Loucy (cell line): ENCODE measurements around the gene NEURL4.

Experiments used
- H2AFZ ChIP-seq: fragments of 200-600 bp; sonication (generic); 2 replicates; pipeline ENCODE4 v1.6.0; 2016; ENCODE audit warnings: antibody characterized with exemption, mild to moderate bottlenecking, low read length, moderate library complexity
- H3F3A ChIP-seq: fragments of 200-600 bp; 2 replicates; pipeline ENCODE4 v1.6.0; 2016; ENCODE audit warnings: antibody characterized with exemption, low read depth, mild to moderate bottlenecking
- H3K27me3 ChIP-seq: fragments of 200-600 bp; sonication (generic); 2 replicates; pipeline ENCODE4 v1.6.1; 2014; ENCODE audit warnings: low read length, mild to moderate bottlenecking; ENCODE audit not compliant: insufficient read depth, poor library complexity, severe bottlenecking
- H3K36me3 ChIP-seq: fragments of 200-600 bp; sonication (generic); 2 replicates; pipeline ENCODE4 v1.6.1; 2016; ENCODE audit warnings: low read length; ENCODE audit not compliant: insufficient read depth
- H3K4me1 ChIP-seq: fragments of 200-600 bp; sonication (generic); 2 replicates; pipeline ENCODE4 v1.5.1; 2014; ENCODE audit warnings: low read length, mild to moderate bottlenecking; ENCODE audit not compliant: insufficient read depth, poor library complexity, severe bottlenecking
- H3K4me2 ChIP-seq: fragments of 200-600 bp; sonication (generic); 2 replicates; pipeline ENCODE4 v1.6.0; 2014; ENCODE audit warnings: antibody characterized with exemption, low read length, low read depth, mild to moderate bottlenecking; ENCODE audit not compliant: poor library complexity, severe bottlenecking
- H3K4me3 ChIP-seq: fragments of 200-600 bp; sonication (generic); 2 replicates; pipeline ENCODE4 v1.5.1; 2014; ENCODE audit warnings: low read length, mild to moderate bottlenecking, mixed read lengths; ENCODE audit not compliant: poor library complexity, severe bottlenecking
- H3K79me2 ChIP-seq: fragments of 200-600 bp; sonication (generic); 2 replicates; pipeline ENCODE4 v1.6.1; 2014; ENCODE audit warnings: low read length; ENCODE audit not compliant: insufficient read depth
- H3K9ac ChIP-seq: fragments of 200-600 bp; sonication (generic); 2 replicates; pipeline ENCODE4 v1.6.0; 2014; ENCODE audit warnings: mild to moderate bottlenecking, low read depth, low read length, moderate library complexity; ENCODE audit not compliant: poor library complexity, severe bottlenecking
- H3K9me2 ChIP-seq: fragments of 200-600 bp; sonication (generic); replicated peaks from 2 replicates; pipeline ENCODE4 v1.6.1; 2016; ENCODE audit warnings: low read depth, low read length, mixed read lengths
- H3K9me3 ChIP-seq: fragments of 200-600 bp; sonication (generic); 2 replicates; pipeline ENCODE4 v1.6.1; 2014; ENCODE audit warnings: mild to moderate bottlenecking, antibody characterized with exemption, low read length, low read depth; ENCODE audit not compliant: insufficient read depth
- H4K20me1 ChIP-seq: fragments of 200-600 bp; sonication (generic); 2 replicates; pipeline ENCODE4 v1.6.0; 2014; ENCODE audit warnings: antibody characterized with exemption, low read length, mild to moderate bottlenecking; ENCODE audit not compliant: insufficient read depth, poor library complexity, severe bottlenecking
- EZH2phosphoT487 ChIP-seq: fragments of 200-600 bp; IDR thresholded peaks from 2 replicates; pipeline ENCODE4 v1.6.1; 2018; ENCODE audit warnings: antibody characterized with exemption, mild to moderate bottlenecking, moderate library complexity, borderline replicate concordance
- TF ChIP-seq, protein P1 (sequence below): fragments of 200-600 bp; sonication (generic); conservative IDR thresholded peaks from 2 replicates; pipeline ENCODE4 v1.5.1; 2014; ENCODE audit warnings: mild to moderate bottlenecking, antibody characterized with exemption, low read length

NEURL4 gene

DNA sequence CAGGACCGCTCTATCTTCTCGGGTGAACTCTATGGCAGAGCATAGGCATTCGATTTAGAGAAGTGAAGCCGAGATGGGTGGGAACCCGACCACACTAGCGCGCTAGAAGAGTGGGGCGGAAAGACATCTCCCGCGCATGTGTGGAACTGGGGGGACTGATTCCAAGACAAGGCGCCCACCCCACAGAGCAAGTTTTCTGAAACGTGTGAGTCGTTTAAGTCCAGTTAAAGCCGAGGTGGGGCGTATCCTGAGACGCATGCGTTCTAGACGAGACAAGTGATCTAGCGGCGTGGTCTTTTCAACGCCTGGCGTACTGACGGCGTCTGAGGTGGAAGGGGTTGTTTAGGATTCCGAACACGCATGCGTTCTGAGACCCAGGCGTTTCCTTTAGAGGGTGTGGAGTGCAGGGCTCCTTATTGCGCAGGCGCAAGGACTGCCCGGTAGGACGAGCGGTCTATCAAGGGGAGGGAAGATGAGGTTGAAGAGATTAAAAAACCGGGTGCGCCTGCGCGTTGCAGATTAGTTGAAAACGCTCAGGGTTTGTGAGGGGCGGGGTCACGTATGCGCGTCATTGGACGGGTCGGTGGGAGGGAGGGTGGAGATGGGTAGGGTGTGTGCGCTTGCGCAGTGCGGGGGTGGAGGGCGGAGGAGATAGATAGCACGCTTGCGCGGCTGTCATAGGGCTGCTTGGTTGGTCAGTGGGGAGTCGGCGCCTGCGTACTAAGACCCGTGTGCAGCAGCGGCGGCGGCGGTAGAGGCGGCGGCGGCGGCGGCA is 22.0 kb downstream of the NEURL4 start, which contains the start of gene EIF5A:
TSS of gene EIF5A (plus strand) at position 718 of the 775 bp plus-strand sequence. CDS start 2,008 bp downstream, outside the sequence.
- Histone ChIP-seq H3K79me2 (peaks cover 45% of the 10 kb centered on the region), H2AFZ (peak within 1 kb of the TSS; percentile 66), H3K9me3 (no peaks in the 10 kb centered on the region), H3K4me1 (peaks cover 21% of the 10 kb centered on the region), H3K36me3 (peaks cover 27% of the 10 kb centered on the region), H4K20me1 (peaks cover 40% of the 10 kb centered on the region), H3K27me3 (peaks cover 12% of the 10 kb centered on the region), H3K4me3 (peak within 1 kb of the TSS; percentile 93), H3K9ac (peak within 1 kb of the TSS; percentile 99), H3K4me2 (peak within 1 kb of the TSS; percentile 99), H3K9me2 (no peaks in the 10 kb centered on the region), H3F3A (peaks cover 13% of the 10 kb centered on the region)
- TF ChIP-seq, protein P1, sequence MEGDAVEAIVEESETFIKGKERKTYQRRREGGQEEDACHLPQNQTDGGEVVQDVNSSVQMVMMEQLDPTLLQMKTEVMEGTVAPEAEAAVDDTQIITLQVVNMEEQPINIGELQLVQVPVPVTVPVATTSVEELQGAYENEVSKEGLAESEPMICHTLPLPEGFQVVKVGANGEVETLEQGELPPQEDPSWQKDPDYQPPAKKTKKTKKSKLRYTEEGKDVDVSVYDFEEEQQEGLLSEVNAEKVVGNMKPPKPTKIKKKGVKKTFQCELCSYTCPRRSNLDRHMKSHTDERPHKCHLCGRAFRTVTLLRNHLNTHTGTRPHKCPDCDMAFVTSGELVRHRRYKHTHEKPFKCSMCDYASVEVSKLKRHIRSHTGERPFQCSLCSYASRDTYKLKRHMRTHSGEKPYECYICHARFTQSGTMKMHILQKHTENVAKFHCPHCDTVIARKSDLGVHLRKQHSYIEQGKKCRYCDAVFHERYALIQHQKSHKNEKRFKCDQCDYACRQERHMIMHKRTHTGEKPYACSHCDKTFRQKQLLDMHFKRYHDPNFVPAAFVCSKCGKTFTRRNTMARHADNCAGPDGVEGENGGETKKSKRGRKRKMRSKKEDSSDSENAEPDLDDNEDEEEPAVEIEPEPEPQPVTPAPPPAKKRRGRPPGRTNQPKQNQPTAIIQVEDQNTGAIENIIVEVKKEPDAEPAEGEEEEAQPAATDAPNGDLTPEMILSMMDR = no peak
- no peak for TF ChIP-seq EZH2phosphoT487

DNA sequence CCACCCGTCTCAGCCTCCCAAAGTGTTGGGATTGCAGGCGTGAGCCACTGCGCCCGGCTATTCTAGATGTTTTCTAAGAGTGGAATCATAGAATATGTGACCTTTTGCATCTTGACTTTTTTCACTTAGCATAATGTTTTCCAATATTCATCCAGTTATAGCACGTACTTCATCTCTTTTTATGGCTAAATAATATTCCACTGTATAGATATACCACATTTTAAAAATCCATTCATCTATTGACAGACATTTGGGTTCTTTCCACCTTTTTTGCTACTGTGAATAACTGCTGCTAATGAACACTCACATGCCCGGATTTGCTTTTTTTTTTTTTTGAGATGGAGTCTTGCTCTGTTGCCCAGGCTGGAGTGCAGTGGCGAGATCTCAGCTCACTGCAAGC is 25.0 kb downstream of the NEURL4 start:
- Histone ChIP-seq H3K27me3 (peaks cover 12% of the 10 kb centered on the region), H3K9me2 (no peaks in the 10 kb centered on the region), H3K4me2 (no peak overlapping the region), H2AFZ (no peak overlapping the region), H3F3A (peaks cover 13% of the 10 kb centered on the region), H3K9ac (no peak overlapping the region), H3K9me3 (no peaks in the 10 kb centered on the region), H3K79me2 (peaks cover 18% of the 10 kb centered on the region), H3K4me1 (peaks cover 2% of the 10 kb centered on the region), H3K36me3 (0 out of 2 replicates have a peak, but pooled peaks cover under 1% of the 10 kb centered on the region), H4K20me1 (peaks cover 12% of the 10 kb centered on the region), H3K4me3 (no peak overlapping the region)
- TF ChIP-seq, protein P1 = no peak
- no peak for TF ChIP-seq EZH2phosphoT487

DNA sequence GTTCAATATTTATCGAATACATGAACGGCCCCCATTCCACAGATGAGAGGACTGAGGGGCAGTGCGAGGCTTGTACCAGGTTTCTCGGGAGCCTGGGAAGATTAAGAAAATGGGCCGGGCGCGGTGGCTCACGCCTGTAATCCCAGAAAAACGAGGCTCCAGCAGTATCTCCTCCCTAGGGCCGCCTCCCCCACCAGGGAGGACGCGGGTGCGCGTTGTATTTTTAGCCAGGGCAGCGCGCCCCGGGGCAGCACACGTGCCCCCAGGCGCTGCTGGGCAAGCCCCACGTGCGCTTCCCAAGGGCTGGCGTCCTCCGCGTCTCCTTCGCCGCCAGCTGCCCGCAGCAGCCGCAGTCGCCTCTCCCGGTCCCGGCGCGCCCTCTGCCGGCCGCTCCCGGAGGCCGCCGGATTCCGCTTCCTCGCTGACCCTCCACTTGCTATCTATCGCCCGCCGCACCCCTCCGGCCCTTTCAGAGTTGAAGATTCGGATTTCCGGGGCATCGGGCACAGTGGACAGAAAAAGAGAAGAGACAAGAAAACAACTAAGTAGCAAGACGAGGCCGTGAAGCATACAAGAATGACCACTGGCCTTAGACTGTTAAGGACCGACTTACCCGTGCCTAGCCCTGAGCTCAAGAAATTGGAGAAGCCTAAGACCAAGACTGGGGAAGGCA is 32.8 kb downstream of the NEURL4 start:
- Histone ChIP-seq H3K4me3 (peak overlapping the region; percentile 54), H3K9me3 (no peaks in the 10 kb centered on the region), H3K9me2 (no peaks in the 10 kb centered on the region), H2AFZ (peak overlapping the region; percentile 97), H3K36me3 (no peaks in the 10 kb centered on the region), H3K79me2 (no peaks in the 10 kb centered on the region), H3F3A (no peaks in the 10 kb centered on the region), H4K20me1 (no peaks in the 10 kb centered on the region), H3K9ac (no peak overlapping the region), H3K27me3 (no peaks in the 10 kb centered on the region), H3K4me2 (peak overlapping the region; percentile 66), H3K4me1 (peaks cover 7% of the 10 kb centered on the region)
- TF ChIP-seq, protein P1 = peak; percentile 86
- TF ChIP-seq EZH2phosphoT487 = no peak
